HEK293 (cell line): Measurements from ENCODE around the gene CYP21A2.

Experiments
- CTCF ChIP-seq: fragments of 450-650 bp; formaldehyde crosslinking; IDR thresholded peaks from 2 replicates; pipeline ENCODE4 v1.5.1; 2016; ENCODE audit warnings: missing biosample characterization, missing genetic modification characterization
- MYNN ChIP-seq: fragments of 450-650 bp; formaldehyde crosslinking; IDR thresholded peaks from 2 replicates; pipeline ENCODE4 v1.5.1; 2016; ENCODE audit warnings: missing biosample characterization, missing genetic modification characterization, borderline replicate concordance
- PBX3 ChIP-seq: sonication (generic); formaldehyde crosslinking; IDR thresholded peaks from 2 replicates; pipeline ENCODE4 v1.8.1; 2022; ENCODE audit warnings: mild to moderate bottlenecking, moderate library complexity, missing genetic modification reagents
- ZNF121 ChIP-seq: fragments of 450-650 bp; formaldehyde crosslinking; IDR thresholded peaks from 2 replicates; pipeline ENCODE4 v1.5.1; 2016; ENCODE audit warnings: missing biosample characterization, missing genetic modification characterization
- ZNF768 ChIP-seq: fragments of 450-650 bp; formaldehyde crosslinking; IDR thresholded peaks from 2 replicates; pipeline ENCODE4 v1.5.1; 2018; ENCODE audit warnings: missing biosample characterization, mild to moderate bottlenecking, missing genetic modification characterization

- no peak for TF ChIP-seq MYNN (tag by site-specific recombination)
- TF ChIP-seq PBX3 (CRISPR knock-in tag), result no peak
- no peak for TF ChIP-seq CTCF
- TF ChIP-seq ZNF768 (tag by site-specific recombination), result no peak
- TF ChIP-seq ZNF121, result no peak
Observed at GRCh38 chr6:32058511-32058963, 20.3 kb downstream of the CYP21A2 start.
